Osteocyte (in vitro differentiated cells): ENCODE data around the gene TNFRSF18. TPM values are rescaled to one million over a fixed set of nuclear protein-coding genes. Genes with fewer than 3 reads are reported as not detected.

Source experiments
- DNase-seq: peaks from one replicate; pipeline ENCODE4 v3.0.0; 2021; ENCODE audit warnings: mixed read lengths; ENCODE audit not compliant: unreplicated experiment; ENCODE audit errors: extremely low spot score
- H3K27ac Mint-ChIP-seq: one replicate; pipeline ENCODE4 v1.8.0; 2021; ENCODE audit warnings: mild to moderate bottlenecking, mixed read lengths; ENCODE audit not compliant: unreplicated experiment
- H3K27me3 Mint-ChIP-seq: one replicate; pipeline ENCODE4 v1.8.0; 2021; ENCODE audit warnings: mixed read lengths; ENCODE audit not compliant: unreplicated experiment
- H3K36me3 Mint-ChIP-seq: one replicate; pipeline ENCODE4 v1.8.0; 2021; ENCODE audit warnings: mixed read lengths; ENCODE audit not compliant: unreplicated experiment
- H3K4me1 Mint-ChIP-seq: one replicate; pipeline ENCODE4 v1.8.0; 2021; ENCODE audit warnings: mixed read lengths; ENCODE audit not compliant: unreplicated experiment
- H3K4me3 Mint-ChIP-seq: one replicate; pipeline ENCODE4 v1.8.0; 2021; ENCODE audit warnings: mild to moderate bottlenecking, moderate library complexity, mixed read lengths; ENCODE audit not compliant: unreplicated experiment
- H3K9me3 Mint-ChIP-seq: one replicate; pipeline ENCODE4 v1.8.0; 2021; ENCODE audit warnings: mixed read lengths; ENCODE audit not compliant: unreplicated experiment
- CTCF ChIP-seq: fragments of 200-600 bp; sonication (generic); IDR thresholded peaks from 2 replicates; pipeline ENCODE4 v1.5.0; 2021; ENCODE audit warnings: antibody characterized with exemption, mild to moderate bottlenecking, moderate library complexity
- total RNA-seq: library from RNA; stranded (reverse); gene quantifications from 2 replicates; pipeline ENCODE4 v1.2.1, GENCODE V29; 2021

The TNFRSF18 gene
- total RNA-seq, 1 donor from 2014 or later: not detected

- DNase-seq: no peak
- Mint-ChIP-seq H3K4me1 (peaks cover 31% of the 10 kb centered on the region), H3K4me3 (peak overlapping the region; percentile 87), H3K9me3 (no peaks in the 10 kb centered on the region), H3K36me3 (peaks cover 10% of the 10 kb centered on the region), H3K27ac (peak overlapping the region; percentile 92), H3K27me3 (no peaks in the 10 kb centered on the region)
- TF ChIP-seq CTCF: peak; percentile 47
Measured at GRCh38 chr1:1230656-1231399, 24.4 kb upstream of the TNFRSF18 start.

GRCh38 chr1:1229770-1230169 is 23.4 kb upstream of the TNFRSF18 start:
- Mint-ChIP-seq H3K27ac (peak overlapping the region; percentile 5), H3K9me3 (no peaks in the 10 kb centered on the region), H3K27me3 (no peaks in the 10 kb centered on the region), H3K4me1 (peaks cover 31% of the 10 kb centered on the region), H3K36me3 (peaks cover 14% of the 10 kb centered on the region), H3K4me3 (peak overlapping the region; percentile 36)
- no peak for TF ChIP-seq CTCF
- no peak for DNase-seq

- TF ChIP-seq CTCF: no peak
- peaks cover 21% of the 10 kb centered on the region for H3K4me1 Mint-ChIP-seq
- H3K36me3 Mint-ChIP-seq: peaks cover 15% of the 10 kb centered on the region
- no peak for DNase-seq
- H3K27me3 Mint-ChIP-seq: no peaks in the 10 kb centered on the region
- H3K4me3 Mint-ChIP-seq: no peak overlapping the region
- H3K9me3 Mint-ChIP-seq: no peaks in the 10 kb centered on the region
- no peak overlapping the region for H3K27ac Mint-ChIP-seq
Measured at GRCh38 chr1:1228596-1229321, 22.4 kb upstream of the TNFRSF18 start.

GRCh38 chr1:1228187-1228586 is 21.8 kb upstream of the TNFRSF18 start:
- Mint-ChIP-seq H3K27ac (no peak overlapping the region), H3K4me1 (peaks cover 17% of the 10 kb centered on the region), H3K9me3 (no peaks in the 10 kb centered on the region), H3K4me3 (no peak overlapping the region), H3K36me3 (peaks cover 16% of the 10 kb centered on the region), H3K27me3 (no peaks in the 10 kb centered on the region)
- TF ChIP-seq CTCF: no peak
- DNase-seq: no peak

- TF ChIP-seq CTCF: no peak
- H3K27me3 Mint-ChIP-seq: no peaks in the 10 kb centered on the region
- peaks cover 17% of the 10 kb centered on the region for H3K4me1 Mint-ChIP-seq
- DNase-seq: no peak
- no peak overlapping the region for H3K4me3 Mint-ChIP-seq
- peaks cover 22% of the 10 kb centered on the region for H3K36me3 Mint-ChIP-seq
- no peaks in the 10 kb centered on the region for H3K9me3 Mint-ChIP-seq
- no peak overlapping the region for H3K27ac Mint-ChIP-seq
Measured at GRCh38 chr1:1227386-1227785, 21.0 kb upstream of the TNFRSF18 start.
